MM.1S (cell line): Measurements from ENCODE around the gene PALM2AKAP2.

Experiments used
- DNase-seq: peaks from one replicate; pipeline ENCODE4 v3.0.0-alpha.2; 2015
- H2AFZ ChIP-seq: fragments of 300-600 bp; sonication (generic); 2 replicates; pipeline ENCODE4 v1.6.0; 2016; ENCODE audit warnings: antibody characterized with exemption, low read length
- H3F3A ChIP-seq: fragments of 300-600 bp; sonication (generic); 2 replicates; pipeline ENCODE4 v1.6.1; 2016; ENCODE audit warnings: mild to moderate bottlenecking, antibody characterized with exemption, low read length, moderate library complexity, mixed read lengths; ENCODE audit not compliant: insufficient read depth
- H3K27ac ChIP-seq: fragments of 300-600 bp; sonication (generic); 2 replicates; pipeline ENCODE4 v1.5.1; 2016; ENCODE audit warnings: mild to moderate bottlenecking, low read length
- H3K27me3 ChIP-seq: fragments of 300-600 bp; sonication (generic); replicated peaks from 2 replicates; pipeline ENCODE4 v1.6.0; 2016; ENCODE audit warnings: low read length; ENCODE audit not compliant: insufficient read depth
- H3K36me3 ChIP-seq: fragments of 300-600 bp; sonication (generic); replicated peaks from 2 replicates; pipeline ENCODE4 v1.6.1; 2016; ENCODE audit warnings: mild to moderate bottlenecking, low read length, mixed read lengths; ENCODE audit not compliant: insufficient read depth
- H3K4me1 ChIP-seq: fragments of 300-600 bp; sonication (generic); 2 replicates; pipeline ENCODE4 v1.6.1; 2016; ENCODE audit warnings: low read length, mixed read lengths
- H3K4me2 ChIP-seq: fragments of 300-600 bp; sonication (generic); 2 replicates; pipeline ENCODE4 v1.6.0; 2016; ENCODE audit warnings: low read depth, low read length
- H3K4me3 ChIP-seq: fragments of 300-600 bp; sonication (generic); 2 replicates; pipeline ENCODE4 v1.5.1; 2016; ENCODE audit warnings: low read length, mixed read lengths
- H3K79me2 ChIP-seq: fragments of 300-600 bp; sonication (generic); 2 replicates; pipeline ENCODE4 v1.6.1; 2016; ENCODE audit warnings: mixed run types, low read length, mixed read lengths
- H3K9ac ChIP-seq: fragments of 300-600 bp; sonication (generic); 2 replicates; pipeline ENCODE4 v1.6.1; 2016; ENCODE audit warnings: low read length, mixed read lengths
- H3K9me2 ChIP-seq: fragments of 300-600 bp; sonication (generic); replicated peaks from 2 replicates; pipeline ENCODE4 v1.6.1; 2016; ENCODE audit warnings: mild to moderate bottlenecking, low read length, mixed read lengths; ENCODE audit not compliant: insufficient read depth
- H3K9me3 ChIP-seq: fragments of 300-600 bp; sonication (generic); replicated peaks from 2 replicates; pipeline ENCODE4 v1.6.1; 2016; ENCODE audit warnings: mild to moderate bottlenecking, low read length, mixed read lengths; ENCODE audit not compliant: insufficient read depth
- H4K20me1 ChIP-seq: fragments of 300-600 bp; sonication (generic); 2 replicates; pipeline ENCODE4 v1.6.1; 2016; ENCODE audit warnings: mild to moderate bottlenecking, low read length, moderate library complexity, mixed read lengths; ENCODE audit not compliant: insufficient read depth
- EZH2 ChIP-seq: fragments of 300-600 bp; sonication (generic); optimal IDR thresholded peaks from 2 replicates; pipeline ENCODE3; 2017; ENCODE audit warnings: low read depth, mild to moderate bottlenecking, antibody characterized with exemption, low read length, mixed read lengths
- EZH2phosphoT487 ChIP-seq: fragments of 300-600 bp; sonication (generic); IDR thresholded peaks from 2 replicates; pipeline ENCODE4 v1.6.1; 2018; ENCODE audit warnings: antibody characterized with exemption, low read length
- TF ChIP-seq, protein P1 (sequence below): fragments of 300-600 bp; sonication (generic); IDR thresholded peaks from 2 replicates; pipeline ENCODE4 v1.5.1; 2016; ENCODE audit warnings: antibody characterized with exemption, low read length, mixed read lengths

Gene PALM2AKAP2

GRCh38 chr9:109780453-109781033 is 545 bp downstream of the PALM2AKAP2 start:
- Histone ChIP-seq H3K4me3 (peak overlapping the region; percentile 60), H3K79me2 (no peaks in the 10 kb centered on the region), H3K9me3 (no peaks in the 10 kb centered on the region), H3K9ac (no peak overlapping the region), H4K20me1 (no peaks in the 10 kb centered on the region), H3K27ac (no peak overlapping the region), H3K9me2 (no peaks in the 10 kb centered on the region), H3K4me2 (peak overlapping the region; percentile 61), H2AFZ (peak overlapping the region; percentile 67), H3K36me3 (no peaks in the 10 kb centered on the region), H3K27me3 (no peaks in the 10 kb centered on the region; the same call in 1 of the 2 replicates), H3K4me1 (no peaks in the 10 kb centered on the region), H3F3A (no peaks in the 10 kb centered on the region)
- no peak for TF ChIP-seq EZH2phosphoT487
- DNase-seq = no peak

GRCh38 chr9:109781086-109781485 is 1.1 kb downstream of the PALM2AKAP2 start:
- H3K79me2 ChIP-seq = no peaks in the 10 kb centered on the region
- H3K36me3 ChIP-seq = no peaks in the 10 kb centered on the region
- H3K9me2 ChIP-seq = no peaks in the 10 kb centered on the region
- H3K9me3 ChIP-seq = no peaks in the 10 kb centered on the region
- no peaks in the 10 kb centered on the region for H3K4me1 ChIP-seq
- no peaks in the 10 kb centered on the region for H3F3A ChIP-seq
- H2AFZ ChIP-seq = no peak overlapping the region
- H3K9ac ChIP-seq = no peak overlapping the region
- no peak overlapping the region for H3K4me2 ChIP-seq
- no peak for DNase-seq
- no peak overlapping the region for H3K4me3 ChIP-seq
- TF ChIP-seq, protein P1, sequence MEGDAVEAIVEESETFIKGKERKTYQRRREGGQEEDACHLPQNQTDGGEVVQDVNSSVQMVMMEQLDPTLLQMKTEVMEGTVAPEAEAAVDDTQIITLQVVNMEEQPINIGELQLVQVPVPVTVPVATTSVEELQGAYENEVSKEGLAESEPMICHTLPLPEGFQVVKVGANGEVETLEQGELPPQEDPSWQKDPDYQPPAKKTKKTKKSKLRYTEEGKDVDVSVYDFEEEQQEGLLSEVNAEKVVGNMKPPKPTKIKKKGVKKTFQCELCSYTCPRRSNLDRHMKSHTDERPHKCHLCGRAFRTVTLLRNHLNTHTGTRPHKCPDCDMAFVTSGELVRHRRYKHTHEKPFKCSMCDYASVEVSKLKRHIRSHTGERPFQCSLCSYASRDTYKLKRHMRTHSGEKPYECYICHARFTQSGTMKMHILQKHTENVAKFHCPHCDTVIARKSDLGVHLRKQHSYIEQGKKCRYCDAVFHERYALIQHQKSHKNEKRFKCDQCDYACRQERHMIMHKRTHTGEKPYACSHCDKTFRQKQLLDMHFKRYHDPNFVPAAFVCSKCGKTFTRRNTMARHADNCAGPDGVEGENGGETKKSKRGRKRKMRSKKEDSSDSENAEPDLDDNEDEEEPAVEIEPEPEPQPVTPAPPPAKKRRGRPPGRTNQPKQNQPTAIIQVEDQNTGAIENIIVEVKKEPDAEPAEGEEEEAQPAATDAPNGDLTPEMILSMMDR = no peak
- TF ChIP-seq EZH2phosphoT487 = no peak
- TF ChIP-seq EZH2 = no peak
- H3K27me3 ChIP-seq = no peaks in the 10 kb centered on the region; the same call in 1 of the 2 replicates
- no peak overlapping the region for H3K27ac ChIP-seq
- no peaks in the 10 kb centered on the region for H4K20me1 ChIP-seq

- H3K27me3 ChIP-seq = no peaks in the 10 kb centered on the region; the same call in 1 of the 2 replicates
- H3F3A ChIP-seq = no peaks in the 10 kb centered on the region
- no peaks in the 10 kb centered on the region for H3K36me3 ChIP-seq
- no peaks in the 10 kb centered on the region for H4K20me1 ChIP-seq
- no peak overlapping the region for H3K4me3 ChIP-seq
- no peak overlapping the region for H3K4me2 ChIP-seq
- no peak overlapping the region for H3K9ac ChIP-seq
- H3K9me3 ChIP-seq = no peaks in the 10 kb centered on the region
- no peaks in the 10 kb centered on the region for H3K9me2 ChIP-seq
- H3K4me1 ChIP-seq = no peaks in the 10 kb centered on the region
- H3K79me2 ChIP-seq = no peaks in the 10 kb centered on the region
- no peak overlapping the region for H2AFZ ChIP-seq
- no peak for DNase-seq
- H3K27ac ChIP-seq = no peak overlapping the region
- TF ChIP-seq EZH2phosphoT487 (no peak), EZH2 (no peak)
- TF ChIP-seq, protein P1 = no peak
These were observed 1.7 kb downstream of the PALM2AKAP2 start for GRCh38 chr9:109781541-109782197.

DNA sequence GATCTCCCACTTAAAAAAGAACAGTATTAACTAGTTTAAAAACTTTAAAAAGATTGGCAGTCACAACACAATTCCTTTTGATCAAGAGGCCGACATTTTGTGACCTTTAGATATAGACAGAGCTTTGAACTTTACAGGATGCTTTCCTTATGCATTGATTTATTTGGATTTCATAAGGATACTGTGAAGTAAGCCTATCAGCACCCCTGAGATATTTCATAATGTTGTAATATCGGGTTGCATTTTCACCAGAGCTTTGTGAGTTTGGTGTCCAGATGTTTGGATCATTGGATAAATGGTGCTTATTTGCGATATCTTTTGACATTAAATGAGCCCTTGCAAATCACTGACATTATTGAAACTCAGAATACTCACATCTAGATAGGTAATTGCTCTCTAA is 7.7 kb downstream of the PALM2AKAP2 start:
- H3K4me2 ChIP-seq = no peak overlapping the region
- H3K27me3 ChIP-seq = no peaks in the 10 kb centered on the region
- H3K4me1 ChIP-seq = no peaks in the 10 kb centered on the region
- DNase-seq = no peak
- H3K36me3 ChIP-seq = no peaks in the 10 kb centered on the region
- no peaks in the 10 kb centered on the region for H4K20me1 ChIP-seq
- TF ChIP-seq EZH2 (no peak), EZH2phosphoT487 (no peak)
- TF ChIP-seq, protein P1 = no peak
- H3K9ac ChIP-seq = no peak overlapping the region
- no peaks in the 10 kb centered on the region for H3K9me3 ChIP-seq
- no peak overlapping the region for H3K4me3 ChIP-seq
- no peaks in the 10 kb centered on the region for H3K9me2 ChIP-seq
- H3K79me2 ChIP-seq = no peaks in the 10 kb centered on the region
- no peak overlapping the region for H2AFZ ChIP-seq
- H3K27ac ChIP-seq = no peak overlapping the region
- H3F3A ChIP-seq = no peaks in the 10 kb centered on the region
